Keratinocyte (primary cell): ENCODE data around the gene PPP4C. TPM values are rescaled to one million over a fixed set of nuclear protein-coding genes. Genes with fewer than 3 reads are reported as not detected.

ENCODE experiments used
- DNase-seq: peaks from one replicate; pipeline ENCODE4 v3.0.0-alpha.2; 2011; ENCODE audit warnings: low read depth, missing footprints, low spot score
- FAIRE-seq: peaks from 2 replicates; lab custom pipeline; 2011; peaks lifted over from hg19 to GRCh38; lab: Jason Lieb, UNC
- H2AFZ ChIP-seq: 2 replicates; pipeline ENCODE4 v1.6.0; 2012; ENCODE audit warnings: low read length, control low read depth, inconsistent platforms; ENCODE audit not compliant: control insufficient read depth
- H3K27ac ChIP-seq: 2 replicates; pipeline ENCODE4 v1.5.1; 2011; ENCODE audit warnings: low read length; ENCODE audit not compliant: control insufficient read depth, insufficient read depth
- H3K27me3 ChIP-seq: 3 replicates; pipeline ENCODE4 v1.6.0; 2011; ENCODE audit warnings: low read length; ENCODE audit not compliant: control insufficient read depth, insufficient read depth; ENCODE audit errors: extremely low read depth
- H3K36me3 ChIP-seq, 2 experiments: 2 replicates in 1 of 2; 3 replicates in 1 of 2; pipeline ENCODE4 v1.5.1; 2011; ENCODE audit warnings: low read length in 2 of 2, mild to moderate bottlenecking in 1 of 2; ENCODE audit not compliant: control insufficient read depth in 2 of 2, insufficient read depth in 2 of 2; ENCODE audit errors: extremely low read depth in 1 of 2
- H3K4me1 ChIP-seq: 3 replicates; pipeline ENCODE4 v1.5.1; 2011; ENCODE audit warnings: low read length; ENCODE audit not compliant: control insufficient read depth, insufficient read depth; ENCODE audit errors: extremely low read depth
- H3K4me2 ChIP-seq: 3 replicates; pipeline ENCODE4 v1.6.0; 2011; ENCODE audit warnings: low read depth, low read length; ENCODE audit not compliant: control insufficient read depth, insufficient read depth; ENCODE audit errors: extremely low read depth
- H3K4me3 ChIP-seq, 3 experiments: fragments of 200-600 bp in 1 of 3; sonication (generic) in 1 of 3; 2 replicates in 2 of 3; 3 replicates in 1 of 3; pipeline ENCODE4 v1.5.1; 2011 to 2016; ENCODE audit warnings: low read length in 3 of 3, mild to moderate bottlenecking in 3 of 3, control low read depth in 2 of 3, inconsistent platforms in 1 of 3, low read depth in 1 of 3, mixed read lengths in 1 of 3, mixed run types in 1 of 3, moderate library complexity in 1 of 3; ENCODE audit not compliant: control insufficient read depth in 2 of 3, insufficient read depth in 2 of 3; ENCODE audit errors: extremely low read depth in 1 of 3
- H3K79me2 ChIP-seq: 2 replicates; pipeline ENCODE4 v1.6.0; 2012; ENCODE audit warnings: low read length; ENCODE audit not compliant: control insufficient read depth, insufficient read depth
- H3K9ac ChIP-seq: 3 replicates; pipeline ENCODE4 v1.6.0; 2011; ENCODE audit warnings: low read length; ENCODE audit not compliant: control insufficient read depth, insufficient read depth; ENCODE audit errors: extremely low read depth
- H3K9me1 ChIP-seq: 3 replicates; pipeline ENCODE4 v1.6.0; 2011; ENCODE audit warnings: low read length; ENCODE audit not compliant: control insufficient read depth, insufficient read depth; ENCODE audit errors: extremely low read depth
- H3K9me3 ChIP-seq: 2 replicates; pipeline ENCODE4 v1.5.1; 2012; ENCODE audit warnings: low read depth, low read length; ENCODE audit not compliant: control insufficient read depth
- H4K20me1 ChIP-seq: 3 replicates; pipeline ENCODE4 v1.6.0; 2011; ENCODE audit warnings: low read length; ENCODE audit not compliant: control insufficient read depth, insufficient read depth; ENCODE audit errors: extremely low read depth
- CTCF ChIP-seq, 3 experiments: IDR thresholded peaks in 1 of 3; conservative IDR thresholded peaks in 1 of 3; optimal IDR thresholded peaks in 1 of 3; 2 replicates in 2 of 3; 3 replicates in 1 of 3; pipeline versions ENCODE3 to v1.5.1; 2011; ENCODE audit warnings: low read length in 3 of 3, mild to moderate bottlenecking in 3 of 3, moderate library complexity in 2 of 3, control low read depth in 1 of 3, inconsistent platforms in 1 of 3; ENCODE audit not compliant: insufficient read depth in 2 of 3; ENCODE audit errors: extremely low read depth in 1 of 3
- EZH2 ChIP-seq: IDR thresholded peaks from one replicate; pipeline ENCODE4 v1.6.1; 2012; ENCODE audit warnings: inconsistent platforms, mild to moderate bottlenecking, low read length, moderate library complexity
- dilution Hi-C: fragments of 300-500 bp; cut with MboI; formaldehyde crosslinking; loops from one replicate; pipeline ENCODE4 v1.7.0; 2020; ENCODE audit warnings: low sequenced_read_pairs; ENCODE audit not compliant: extremely low pct_ligation_motif_present
- polyA plus RNA-seq, 5 experiments: library from polyadenylated mRNA; depleted of rRNA in 3 of 5; stranded (reverse) in 3 of 5; stranded (forward) in 1 of 5; unstranded in 1 of 5; fragments of >200 nt; gene quantifications; 1 replicate in 1 of 5; 2 replicates in 3 of 5; 3 replicates in 1 of 5; pipeline versions ENCODE4 v1.2.1 to v1.2.3, GENCODE V29; 2011 to 2012; ENCODE audit warnings: missing spikeins in 2 of 5, low read depth in 1 of 5, low replicate concordance in 1 of 5

PPP4C gene
- polyA plus RNA-seq, 1 donor (not counting 4 experiments of a cell fraction or from before 2014, with no cell fraction given): 124 TPM

DNA sequence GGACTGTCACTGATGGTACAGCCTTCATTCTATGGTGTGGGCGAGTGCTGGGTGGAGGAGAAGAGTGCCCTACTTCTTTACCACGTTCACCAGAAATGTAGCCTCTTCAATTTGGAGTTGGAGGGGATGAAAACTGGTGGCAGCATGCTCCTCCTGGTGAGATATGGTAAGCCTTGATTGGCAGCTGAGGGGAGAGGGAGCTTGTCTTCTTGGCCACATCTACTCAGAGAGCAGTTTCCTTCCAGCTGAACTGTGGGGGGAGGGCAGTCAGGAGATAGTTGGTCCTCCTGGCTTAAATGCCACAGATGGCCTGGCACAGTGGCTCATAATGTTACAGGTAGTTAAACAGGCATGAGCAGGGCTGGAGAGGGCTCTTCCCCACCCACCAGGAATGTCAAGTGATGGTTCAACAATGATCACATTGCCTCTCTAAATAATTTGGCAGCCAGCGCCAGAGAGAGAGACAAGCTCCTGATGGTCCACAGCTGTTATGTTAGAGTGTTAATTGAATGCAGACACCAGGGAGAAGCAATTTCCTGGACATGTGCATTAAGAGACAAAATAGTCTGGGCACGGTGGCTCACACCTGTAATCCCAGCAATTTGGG is 56.2 kb downstream of the PPP4C start:
- Histone ChIP-seq H3K27ac (no peak overlapping the region), H3K9me3 (no peaks in the 10 kb centered on the region), H3K27me3 (no peaks in the 10 kb centered on the region), H3K4me2 (no peak overlapping the region), H4K20me1 (no peaks in the 10 kb centered on the region), H3K79me2 (no peaks in the 10 kb centered on the region), H2AFZ (no peak overlapping the region), H3K4me1 (no peaks in the 10 kb centered on the region), H3K9me1 (no peaks in the 10 kb centered on the region), H3K36me3 (no peaks in the 10 kb centered on the region), H3K4me3 (no peak overlapping the region), H3K9ac (no peak overlapping the region)
- FAIRE-seq (no peak), DNase-seq (no peak)
- TF ChIP-seq CTCF (optimal IDR thresholded peaks at IDR 0.05 in 1 of 3, IDR thresholded peaks at IDR 0.05 in 1 of 3, conservative IDR thresholded peaks at IDR 0.05 in 1 of 3; ENCODE audit: extremely low read depth in 1 of 3, insufficient read depth in 2 of 3, low read length in 3 of 3) (no peak), EZH2 (no peak)
- dilution Hi-C loops: no loop called here

DNA sequence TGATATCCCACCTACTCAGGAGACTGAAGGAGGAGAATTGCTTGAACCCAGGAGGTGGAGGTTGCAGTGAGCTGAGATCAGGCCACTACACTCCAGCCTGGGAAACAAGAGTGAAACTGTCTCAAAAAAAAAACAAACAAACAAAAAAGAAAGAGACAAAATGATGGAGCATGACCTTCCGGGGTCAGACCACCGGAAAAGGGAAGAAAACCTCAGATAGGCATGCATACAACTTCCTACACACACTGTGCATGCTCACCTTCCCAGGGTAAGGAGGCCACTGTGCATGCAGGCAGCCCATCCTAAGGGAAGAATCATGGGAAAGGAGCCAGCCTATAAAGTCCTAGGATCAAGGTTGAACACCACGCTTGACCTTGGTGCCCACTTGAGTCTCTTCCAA is 56.8 kb downstream of the PPP4C start:
- Histone ChIP-seq H3K9me1 (no peaks in the 10 kb centered on the region), H4K20me1 (no peaks in the 10 kb centered on the region), H3K27me3 (no peaks in the 10 kb centered on the region), H2AFZ (no peak overlapping the region), H3K9ac (no peak overlapping the region), H3K4me2 (no peak overlapping the region), H3K79me2 (no peaks in the 10 kb centered on the region), H3K4me1 (no peaks in the 10 kb centered on the region), H3K9me3 (no peaks in the 10 kb centered on the region), H3K27ac (no peak overlapping the region), H3K36me3 (no peaks in the 10 kb centered on the region), H3K4me3 (no peak overlapping the region)
- FAIRE-seq (no peak), DNase-seq (no peak)
- dilution Hi-C loops: no loop called here
- TF ChIP-seq CTCF (optimal IDR thresholded peaks at IDR 0.05 in 1 of 3, IDR thresholded peaks at IDR 0.05 in 1 of 3, conservative IDR thresholded peaks at IDR 0.05 in 1 of 3; ENCODE audit: extremely low read depth in 1 of 3, insufficient read depth in 2 of 3, low read length in 3 of 3): no peak
- TF ChIP-seq EZH2: no peak

Other genes with a start within 250 kb of the PPP4C start
- gene CDIPT, start 212.8 kb upstream of the PPP4C start, polyA plus RNA-seq: 49.5 to 94.6 TPM (median 60.0 TPM) in 3 replicates
- 0.68 to 2.5 TPM (median 1.5 TPM) in 3 replicates for gene SEZ6L2, start 176.4 kb upstream of the PPP4C start, polyA plus RNA-seq
- 0.71 to 1.8 TPM (median 0.88 TPM) in 3 replicates for gene ASPHD1, start 175.5 kb upstream of the PPP4C start, polyA plus RNA-seq
- gene KCTD13, start 149.8 kb upstream of the PPP4C start, polyA plus RNA-seq: 8.2 to 12.1 TPM (median 9.2 TPM) in 3 replicates
- gene TMEM219, start 113.9 kb upstream of the PPP4C start, polyA plus RNA-seq: 48.5 to 77.2 TPM (median 64.8 TPM) in 3 replicates
- gene TAOK2, start 102.1 kb upstream of the PPP4C start, polyA plus RNA-seq: 13.8 to 20.1 TPM (median 15.4 TPM) in 3 replicates
- 4.1 to 4.8 TPM (median 4.6 TPM) in 3 replicates for gene HIRIP3, start 80.4 kb upstream of the PPP4C start, polyA plus RNA-seq
- gene INO80E, start 79.8 kb upstream of the PPP4C start, polyA plus RNA-seq: 20.1 to 28.3 TPM (median 26.7 TPM) in 3 replicates
- 0.10 to 0.41 TPM (median 0.26 TPM) in 3 replicates for gene DOC2A, start 65.0 kb upstream of the PPP4C start, polyA plus RNA-seq
- gene C16orf92, start 52.8 kb upstream of the PPP4C start, polyA plus RNA-seq: not detected in 3 replicates
- gene TLCD3B, start 44.7 kb upstream of the PPP4C start, polyA plus RNA-seq: 0.08 TPM in 1 of 3 replicates, not detected in the others
- gene ALDOA, start 10.2 kb upstream of the PPP4C start, polyA plus RNA-seq: 740 to 1,250 TPM (median 800 TPM) in 3 replicates
- 0.06 to 0.18 TPM (median 0.18 TPM) in 3 replicates for gene TBX6, start 15.9 kb downstream of the PPP4C start, polyA plus RNA-seq
- 13.5 to 16.3 TPM (median 15.7 TPM) in 3 replicates for gene YPEL3, start 20.2 kb downstream of the PPP4C start, polyA plus RNA-seq
- gene GDPD3, start 37.5 kb downstream of the PPP4C start, polyA plus RNA-seq: 0.68 to 1.8 TPM (median 1.1 TPM) in 3 replicates
- 42.0 to 64.9 TPM (median 60.8 TPM) in 3 replicates for gene MAPK3, start 47.2 kb downstream of the PPP4C start, polyA plus RNA-seq
- gene CORO1A, start 107.6 kb downstream of the PPP4C start, polyA plus RNA-seq: 2.8 to 5.5 TPM (median 3.0 TPM) in 3 replicates
- gene BOLA2B, start 117.7 kb downstream of the PPP4C start, polyA plus RNA-seq: 41.0 to 170 TPM (median 70.4 TPM) in 3 replicates
- 2.3 to 9.0 TPM (median 5.4 TPM) in 3 replicates for gene SLX1A, start 117.9 kb downstream of the PPP4C start, polyA plus RNA-seq
- gene SULT1A3, start 123.3 kb downstream of the PPP4C start, polyA plus RNA-seq: 4.7 to 10.1 TPM (median 8.0 TPM) in 3 replicates
- 1.0 to 2.0 TPM (median 1.6 TPM) in 3 replicates for gene NPIPB13, start 172.5 kb downstream of the PPP4C start, polyA plus RNA-seq